GM12878 (cell line): Measurements from ENCODE around the gene SFT2D2. TPM values are rescaled to one million over a fixed set of nuclear protein-coding genes. Genes with fewer than 3 reads are reported as not detected.

Experiments
- ATAC-seq: fragments of 200-7000 bp; cut with Tn5 transposase; 3 replicates; pipeline ENCODE4 v1.9.1; 2020; ENCODE audit warnings: mild to moderate bottlenecking, moderate library complexity
- BruUV-seq: library from RNA; stranded (reverse); fragments of 400-500 nt; replicated peaks from 2 replicates; lab custom pipeline; 2021; lab: Mats Ljungman, UMichigan
- CTCF ChIA-PET: fragments of 300-600 bp; sonication (Branson Sonifier 250); formaldehyde crosslinking; extraction: SDS; loops from one replicate; lab custom pipeline; 2021; ENCODE audit warnings: inconsistent platforms; lab: Yijun Ruan, JAX
- POLR2A ChIA-PET: fragments of 350-600 bp; formaldehyde crosslinking; extraction: SDS; loops from one replicate; lab custom pipeline; 2021; ENCODE audit warnings: inconsistent platforms; lab: Charles Lee
- RAD21 ChIA-PET: fragments of 300-600 bp; sonication (Branson Sonifier 250); formaldehyde crosslinking; loops from one replicate; lab custom pipeline; 2023; ENCODE audit warnings: antibody characterized with exemption; ENCODE audit not compliant: unreplicated experiment; lab: Charles Lee
- SMC1A ChIA-PET: fragments of 300-600 bp; sonication (Branson Sonifier 250); formaldehyde crosslinking; loops from one replicate; lab custom pipeline; 2023; ENCODE audit not compliant: unreplicated experiment, uncharacterized antibody; lab: Charles Lee
- DNase-seq: peaks from one replicate; pipeline ENCODE4 v3.0.0-alpha.2; 2011; ENCODE audit warnings: low read depth, low spot score
- FAIRE-seq: peaks from 3 replicates; lab custom pipeline; 2011; peaks lifted over from hg19 to GRCh38; lab: Jason Lieb, UNC
- H2AFZ ChIP-seq: 2 replicates; pipeline ENCODE4 v1.6.0; 2011; ENCODE audit warnings: low read depth, low read length, control low read depth; ENCODE audit not compliant: control insufficient read depth
- H3K27ac ChIP-seq: 2 replicates; pipeline ENCODE4 v1.5.1; 2011; ENCODE audit warnings: control low read depth; ENCODE audit not compliant: control insufficient read depth, insufficient read depth
- H3K27me3 ChIP-seq, 2 experiments: replicated peaks in 1 of 2; 2 replicates each; pipeline versions ENCODE4 v1.6.0 to v1.6.1; 2011; ENCODE audit warnings: low read length in 1 of 2; ENCODE audit not compliant: control insufficient read depth in 2 of 2, insufficient read depth in 2 of 2
- H3K36me3 ChIP-seq, 2 experiments: 2 replicates each; pipeline ENCODE4 v1.5.1; 2011; ENCODE audit warnings: low read length in 1 of 2; ENCODE audit not compliant: control insufficient read depth in 2 of 2, insufficient read depth in 2 of 2
- H3K4me1 ChIP-seq: 2 replicates; pipeline ENCODE4 v1.6.1; 2011; ENCODE audit warnings: mild to moderate bottlenecking, low read length, moderate library complexity, mixed read lengths; ENCODE audit not compliant: control insufficient read depth, insufficient read depth
- H3K4me2 ChIP-seq: 2 replicates; pipeline ENCODE4 v1.6.0; 2011; ENCODE audit warnings: control low read depth; ENCODE audit not compliant: control insufficient read depth, insufficient read depth
- H3K4me3 ChIP-seq: fragments of 200-600 bp; sonication (generic); 2 replicates; pipeline ENCODE4 v1.5.1; 2016
- H3K79me2 ChIP-seq: 2 replicates; pipeline ENCODE4 v1.6.0; 2011; ENCODE audit warnings: low read length; ENCODE audit not compliant: control insufficient read depth, insufficient read depth
- H3K9ac ChIP-seq: 2 replicates; pipeline ENCODE4 v1.8.0; 2011; ENCODE audit warnings: low read length, control low read depth, mixed read lengths; ENCODE audit not compliant: control insufficient read depth, insufficient read depth
- H3K9me3 ChIP-seq: replicated peaks from 3 replicates; pipeline ENCODE4 v1.5.1; 2011; ENCODE audit warnings: mild to moderate bottlenecking, low read length; ENCODE audit not compliant: control insufficient read depth, insufficient read depth
- H4K20me1 ChIP-seq: 2 replicates; pipeline ENCODE4 v1.6.0; 2011; ENCODE audit not compliant: control insufficient read depth, insufficient read depth
- ASH2L ChIP-seq: fragments of 300-600, 200-600 bp; sonication (generic); IDR thresholded peaks from 2 replicates; pipeline ENCODE4 v1.6.1; 2017; ENCODE audit warnings: low read depth, mild to moderate bottlenecking, borderline replicate concordance
- CREM ChIP-seq: IDR thresholded peaks from 2 replicates; pipeline ENCODE4 v1.6.1; 2014; ENCODE audit warnings: antibody characterized with exemption, low read depth
- HSF1 ChIP-seq: fragments of 150-350 bp; IDR thresholded peaks from 2 replicates; pipeline ENCODE4 v1.6.1; 2014; ENCODE audit warnings: mild to moderate bottlenecking, low read depth, low read length
- MEF2A ChIP-seq: IDR thresholded peaks from 2 replicates; pipeline ENCODE4 v1.6.1; 2011; ENCODE audit warnings: low read depth, mild to moderate bottlenecking, low read length, moderate library complexity; ENCODE audit not compliant: insufficient read depth
- MXI1 ChIP-seq: fragments of 150-350 bp; IDR thresholded peaks from 2 replicates; pipeline ENCODE4 v1.6.1; 2011; ENCODE audit warnings: low read depth, mild to moderate bottlenecking, inconsistent platforms, low read length, improper control_type of control experiment
- MYC ChIP-seq: IDR thresholded peaks from 2 replicates; pipeline ENCODE4 v1.6.1; 2011; ENCODE audit warnings: mild to moderate bottlenecking, low read length, moderate library complexity, inconsistent platforms; ENCODE audit not compliant: insufficient read depth, insufficient replicate concordance, insufficient read length, severe bottlenecking
- NRF1 ChIP-seq: conservative IDR thresholded peaks from 2 replicates; pipeline ENCODE4 v1.6.1; 2011; ENCODE audit warnings: mild to moderate bottlenecking, low read depth, low read length, improper control_type of control experiment
- SKIL ChIP-seq: fragments of 450-650 bp; IDR thresholded peaks from 2 replicates; pipeline ENCODE4 v1.6.1; 2017; ENCODE audit warnings: mild to moderate bottlenecking, low read depth, inconsistent platforms; ENCODE audit not compliant: poor library complexity, severe bottlenecking
- SRF ChIP-seq, 2 experiments: IDR thresholded peaks; 2 replicates each; pipeline ENCODE4 v1.6.1; 2011; ENCODE audit warnings: low read depth in 2 of 2, low read length in 2 of 2, mild to moderate bottlenecking in 1 of 2, moderate library complexity in 1 of 2
- STAT1 ChIP-seq: fragments of 450-650 bp; conservative IDR thresholded peaks from 2 replicates; pipeline ENCODE4 v1.6.1; 2014; ENCODE audit warnings: antibody characterized with exemption, mild to moderate bottlenecking
- ZNF207 ChIP-seq: fragments of 450-650 bp; IDR thresholded peaks from 2 replicates; pipeline ENCODE4 v1.6.1; 2014; ENCODE audit warnings: antibody characterized with exemption, mild to moderate bottlenecking, borderline replicate concordance
- in situ Hi-C: fragments of 300-500 bp; cut with MboI; formaldehyde crosslinking; loops from 9 replicates; pipeline ENCODE4 v1.14.3; 2018; ENCODE audit warnings: mixed read lengths
- intact Hi-C: fragments of 100-400 bp; cut with micrococcal nuclease; formaldehyde crosslinking; loops from one replicate; pipeline ENCODE4 v1.14.2; 2022; ENCODE audit not compliant: unreplicated experiment
- polyA plus RNA-seq, 11 experiments: library from polyadenylated mRNA; depleted of rRNA in 4 of 11; unstranded in 6 of 11; stranded (reverse) in 5 of 11; fragments of >200 nt; fragmentation: Nextera tagmentation in 4 of 11; fragmentation: Illumina TruSeq in 1 of 11; extraction: Ambion mirVana in 4 of 11; extraction: Trizol in 1 of 11; gene quantifications; 1 replicate in 1 of 11; 2 replicates in 10 of 11; pipeline versions ENCODE4 v1.2.1 to v1.2.3, GENCODE V29; 2011 to 2016; ENCODE audit warnings: inconsistent platforms in 2 of 11, missing spikeins in 2 of 11, low read depth in 1 of 11
- total RNA-seq, 4 experiments: library from RNA; depleted of rRNA in 3 of 4; stranded (reverse); fragments of >200 nt in 3 of 4; fragmentation: Illumina TruSeq in 1 of 4; extraction: Trizol in 1 of 4; gene quantifications; 2 replicates each; pipeline versions ENCODE4 v1.2.1 to v1.2.3, GENCODE V29; 2013 to 2021
- TF ChIP-seq, protein P1 (sequence below): fragments of 450-650 bp; IDR thresholded peaks from 2 replicates; pipeline ENCODE4 v1.6.1; 2017; ENCODE audit warnings: borderline replicate concordance

The SFT2D2 gene
- total and polyA plus RNA-seq, 10 of the 15 experiments (the other 5 are each of a cell fraction or from before 2014, with no cell fraction given): 5.6 to 49.6 (median 24.9) TPM

DNA sequence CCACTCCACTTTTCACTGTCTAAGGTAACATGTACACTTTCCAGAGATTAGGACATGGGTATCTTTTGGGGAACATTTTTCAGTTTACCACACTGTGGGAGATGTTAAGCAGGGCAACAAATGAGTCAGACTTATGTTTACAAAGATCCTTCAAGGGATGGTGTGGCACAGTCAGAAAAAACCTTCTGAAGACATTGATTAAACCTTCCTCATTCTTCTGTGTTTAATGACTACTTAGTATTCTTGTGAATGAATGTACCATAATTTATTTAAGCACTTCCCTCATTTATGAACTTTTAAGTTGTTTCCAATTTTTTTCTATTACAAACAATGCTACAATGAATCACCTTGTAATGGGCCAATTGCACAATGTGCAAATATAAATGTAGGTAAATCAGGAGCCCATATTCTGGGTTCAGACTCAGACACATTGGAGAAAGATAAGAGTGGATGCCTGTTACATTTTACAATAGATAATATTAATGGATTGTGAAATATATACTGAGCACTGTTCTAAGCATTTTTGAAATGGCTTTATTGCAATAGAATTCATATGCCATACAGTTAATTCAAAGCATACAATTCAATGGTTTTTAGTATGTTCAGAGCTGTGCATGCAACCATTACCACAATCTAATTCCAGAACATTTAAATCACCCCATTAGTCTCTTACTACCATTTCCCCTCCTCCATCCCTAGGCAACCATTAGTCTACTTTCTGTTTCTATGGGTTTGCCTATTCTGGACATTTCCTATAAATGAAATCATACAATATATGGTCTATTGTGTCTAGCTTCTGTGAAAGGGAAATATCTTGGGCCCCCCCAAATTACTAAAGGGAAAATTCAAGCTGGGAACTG lies 1.9 kb upstream of the SFT2D2 start:
- Histone ChIP-seq H2AFZ (no peak overlapping the region), H3K27me3 (no peaks in the 10 kb centered on the region), H3K9ac (no peak overlapping the region), H3K4me1 (peaks cover 18% of the 10 kb centered on the region), H4K20me1 (no peaks in the 10 kb centered on the region), H3K27ac (no peak overlapping the region), H3K4me2 (no peak overlapping the region), H3K36me3 (no peaks in the 10 kb centered on the region), H3K79me2 (peaks cover 31% of the 10 kb centered on the region), H3K4me3 (no peak overlapping the region), H3K9me3 (no peaks in the 10 kb centered on the region; the same call in 2 of the 3 replicates)
- DNase-seq (no peak), ATAC-seq (no peak), FAIRE-seq (no peak)
- ChIA-PET RAD21 (no interaction called here), POLR2A (no interaction called here), CTCF (interaction anchor here (0.9 to 3.8 kb wide), 3 partner anchors 11 to 138 kb away, joined by 3 to 38 read pairs (median 4); no protein-coding TSS in a partner anchor), SMC1A (interaction anchor here (1.2 kb wide), 1 partner anchor 12 kb away, joined by 4 read pairs; no protein-coding TSS in a partner anchor)
- no peak for TF ChIP-seq SRF (IDR thresholded peaks at IDR 0.05; ENCODE audit: low read depth in 2 of 2, low read length in 2 of 2)
- TF ChIP-seq ASH2L: no peak
- TF ChIP-seq MXI1: no peak
- TF ChIP-seq SKIL: no peak
- TF ChIP-seq MEF2A: no peak
- no peak for TF ChIP-seq HSF1
- TF ChIP-seq ZNF207: no peak
- no peak for TF ChIP-seq STAT1
- TF ChIP-seq, protein P1, sequence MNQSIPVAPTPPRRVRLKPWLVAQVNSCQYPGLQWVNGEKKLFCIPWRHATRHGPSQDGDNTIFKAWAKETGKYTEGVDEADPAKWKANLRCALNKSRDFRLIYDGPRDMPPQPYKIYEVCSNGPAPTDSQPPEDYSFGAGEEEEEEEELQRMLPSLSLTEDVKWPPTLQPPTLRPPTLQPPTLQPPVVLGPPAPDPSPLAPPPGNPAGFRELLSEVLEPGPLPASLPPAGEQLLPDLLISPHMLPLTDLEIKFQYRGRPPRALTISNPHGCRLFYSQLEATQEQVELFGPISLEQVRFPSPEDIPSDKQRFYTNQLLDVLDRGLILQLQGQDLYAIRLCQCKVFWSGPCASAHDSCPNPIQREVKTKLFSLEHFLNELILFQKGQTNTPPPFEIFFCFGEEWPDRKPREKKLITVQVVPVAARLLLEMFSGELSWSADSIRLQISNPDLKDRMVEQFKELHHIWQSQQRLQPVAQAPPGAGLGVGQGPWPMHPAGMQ: no peak
- TF ChIP-seq NRF1: no peak
- no peak for TF ChIP-seq MYC
- no peak for TF ChIP-seq CREM
- BruUV-seq: no TSS peak
- intact Hi-C loops (no loop called here), in situ Hi-C loops (no loop called here)
